SJSA1 (cell line): ENCODE measurements around the gene MLST8. TPM values are rescaled to one million over a fixed set of nuclear protein-coding genes. Genes with fewer than 3 reads are reported as not detected.
"Not testable (repeated sequence)": the region's sequence is repeated elsewhere in the genome, so short reads cannot be mapped to it uniquely, and the experiment has no call there.

Source experiments
- DNase-seq, 2 experiments: peaks; one replicate each; pipeline ENCODE4 v3.0.0-alpha.2; 2015 to 2020; ENCODE audit warnings: low spot score in 2 of 2, low read depth in 1 of 2
- H3K27ac ChIP-seq: fragments of 250-450 bp; sonication (Bioruptor Pico); 2 replicates; pipeline ENCODE4 v1.5.1; 2020; ENCODE audit warnings: mild to moderate bottlenecking, moderate library complexity
- H3K27me3 ChIP-seq: fragments of 250-450 bp; sonication (Bioruptor Pico); replicated peaks from 2 replicates; pipeline ENCODE4 v1.5.1; 2020; ENCODE audit warnings: mild to moderate bottlenecking, moderate library complexity
- H3K36me3 ChIP-seq: fragments of 250-450 bp; sonication (Bioruptor Pico); 2 replicates; pipeline ENCODE4 v1.5.1; 2020; ENCODE audit warnings: mild to moderate bottlenecking
- H3K4me1 ChIP-seq: fragments of 250-450 bp; sonication (Bioruptor Pico); replicated peaks from 2 replicates; pipeline ENCODE4 v1.6.1; 2021; ENCODE audit warnings: mild to moderate bottlenecking
- H3K4me3 ChIP-seq: fragments of 250-450 bp; sonication (Bioruptor Pico); 2 replicates; pipeline ENCODE4 v1.5.1; 2020; ENCODE audit warnings: mild to moderate bottlenecking
- H3K9me3 ChIP-seq: fragments of 250-450 bp; sonication (Bioruptor Pico); replicated peaks from 2 replicates; pipeline ENCODE4 v1.5.1; 2020; ENCODE audit warnings: mild to moderate bottlenecking
- total RNA-seq: library from RNA; depleted of rRNA; stranded (reverse); fragments of >200 nt; shearing (Covaris generic); gene quantifications from 2 replicates; pipeline ENCODE4 v1.2.3, GENCODE V29; 2014; rRNA removed

Gene MLST8
- total RNA-seq, 1 experiment from 2014 or later = 25.3 TPM

- peaks cover 98% of the 10 kb centered on the region for H3K36me3 ChIP-seq
- peaks cover 8% of the 10 kb centered on the region for H3K4me1 ChIP-seq
- no peaks in the 10 kb centered on the region for H3K27me3 ChIP-seq
- no peaks in the 10 kb centered on the region for H3K9me3 ChIP-seq
- no peak for DNase-seq
- no peak overlapping the region for H3K4me3 ChIP-seq
- no peak overlapping the region for H3K27ac ChIP-seq
Observed at GRCh38 chr16:2256531-2257140, 51.4 kb downstream of the MLST8 start.

- H3K27me3 ChIP-seq = no peaks in the 10 kb centered on the region
- no peaks in the 10 kb centered on the region; the same call in 1 of the 2 replicates for H3K4me1 ChIP-seq
- no peak overlapping the region for H3K4me3 ChIP-seq
- DNase-seq = no peak
- H3K9me3 ChIP-seq = no peaks in the 10 kb centered on the region
- H3K27ac ChIP-seq = no peak overlapping the region
- H3K36me3 ChIP-seq = peaks cover 98% of the 10 kb centered on the region
Observed at GRCh38 chr16:2257726-2258125, 52.5 kb downstream of the MLST8 start.

GRCh38 chr16:2258530-2258929 lies 53.3 kb downstream of the MLST8 start:
- H3K36me3 ChIP-seq = peaks cover 100% of the 10 kb centered on the region
- H3K27ac ChIP-seq, H3K27me3 ChIP-seq, H3K4me1 ChIP-seq, DNase-seq, H3K4me3 ChIP-seq, H3K9me3 ChIP-seq: not testable (repeated sequence)

Other genes starting within 250 kb of the MLST8 start
- gene NDUFB10, start 245.9 kb upstream of the MLST8 start, total RNA-seq = 273 and 292 TPM in 2 replicates
- 2,199 and 2,611 TPM in 2 replicates for gene RPS2, start 240.6 kb upstream of the MLST8 start, total RNA-seq
- gene RNF151, start 238.6 kb upstream of the MLST8 start, total RNA-seq = not detected in 2 replicates
- gene TBL3, start 233.4 kb upstream of the MLST8 start, total RNA-seq = 68.0 and 156 TPM in 2 replicates
- gene NOXO1, start 224.0 kb upstream of the MLST8 start, total RNA-seq = 0.16 TPM in 1 of 2 replicates, not detected in the other
- gene GFER, start 221.3 kb upstream of the MLST8 start, total RNA-seq = 26.9 and 31.8 TPM in 2 replicates
- 1.8 and 7.3 TPM in 2 replicates for gene SYNGR3, start 215.5 kb upstream of the MLST8 start, total RNA-seq
- gene ZNF598, start 195.6 kb upstream of the MLST8 start, total RNA-seq = 13.5 and 20.4 TPM in 2 replicates
- gene NPW, start 185.7 kb upstream of the MLST8 start, total RNA-seq = not detected in 2 replicates
- 50.2 and 57.3 TPM in 2 replicates for gene NHERF2, start 178.6 kb upstream of the MLST8 start, total RNA-seq
- 33.9 and 59.3 TPM in 2 replicates for gene NTHL1, start 157.6 kb upstream of the MLST8 start, total RNA-seq
- gene TSC2, start 157.5 kb upstream of the MLST8 start, total RNA-seq = 36.9 and 51.9 TPM in 2 replicates
- 60.4 and 97.9 TPM in 2 replicates for gene PKD1, start 69.6 kb upstream of the MLST8 start, total RNA-seq
- gene RAB26, start 56.8 kb upstream of the MLST8 start, total RNA-seq = 0.16 TPM in 1 of 2 replicates, not detected in the other
- 26.4 and 39.5 TPM in 2 replicates for gene TRAF7, start 49.7 kb upstream of the MLST8 start, total RNA-seq
- gene CASKIN1, start 8.8 kb upstream of the MLST8 start, total RNA-seq = not detected in 2 replicates
- gene BRICD5, start 5.4 kb downstream of the MLST8 start, total RNA-seq = 0.88 and 4.6 TPM in 2 replicates
- 37.8 and 47.1 TPM in 2 replicates for gene PGP, start 9.4 kb downstream of the MLST8 start, total RNA-seq
- gene E4F1, start 18.1 kb downstream of the MLST8 start, total RNA-seq = 44.7 and 47.6 TPM in 2 replicates
- gene DNASE1L2, start 31.0 kb downstream of the MLST8 start, total RNA-seq = 1.4 TPM in 2 replicates
- 80.2 and 93.3 TPM in 2 replicates for gene ECI1, start 46.1 kb downstream of the MLST8 start, total RNA-seq
- gene RNPS1, start 62.7 kb downstream of the MLST8 start, total RNA-seq = 122 and 164 TPM in 2 replicates
- 0.06 TPM in 1 of 2 replicates, not detected in the other for gene ABCA3, start 135.3 kb downstream of the MLST8 start, total RNA-seq
- 43.4 and 48.2 TPM in 2 replicates for gene CCNF, start 224.0 kb downstream of the MLST8 start, total RNA-seq